NCI-H1436 treated with DMSO at 0.1 percent for 48 hours (cell line): ENCODE results near the gene BMP8B.
"Not testable (repeated sequence)": the region's sequence is repeated elsewhere in the genome, so short reads cannot be mapped to it uniquely, and the experiment has no call there.

Experiments
- DNase-seq: peaks from one replicate; lab custom pipeline; 2025; lab: John Stamatoyannopoulos, UW

The BMP8B gene

GRCh38 chr1:39788758-39789570 lies at the start of gene BMP8B:
TSS of gene BMP8B (minus strand) at chr1:39788865. CDS start at chr1:39788485, 380 bp downstream.
- no peak for DNase-seq

- DNase-seq = no peak
Observed at GRCh38 chr1:39836595-39837110, 48.0 kb upstream of the BMP8B start.

GRCh38 chr1:39835935-39836594 lies 47.4 kb upstream of the BMP8B start:
- no peak for DNase-seq

GRCh38 chr1:39835110-39835509 lies 46.4 kb upstream of the BMP8B start:
- no peak for DNase-seq

GRCh38 chr1:39833621-39834385 lies 45.1 kb upstream of the BMP8B start:
- DNase-seq = no peak

GRCh38 chr1:39833121-39833520 lies 44.5 kb upstream of the BMP8B start:
- DNase-seq = no peak

GRCh38 chr1:39832294-39832693 lies 43.6 kb upstream of the BMP8B start:
- no peak for DNase-seq

GRCh38 chr1:39829791-39830533 lies 41.3 kb upstream of the BMP8B start:
- DNase-seq = no peak

- no peak for DNase-seq
Observed at GRCh38 chr1:39828734-39829133, 40.1 kb upstream of the BMP8B start.

GRCh38 chr1:39828255-39828654 lies 39.6 kb upstream of the BMP8B start:
- not testable (repeated sequence) for DNase-seq

- DNase-seq = no peak
Observed at GRCh38 chr1:39827201-39827600, 38.5 kb upstream of the BMP8B start.

- no peak for DNase-seq
Observed at GRCh38 chr1:39826583-39826982, 37.9 kb upstream of the BMP8B start.

- no peak for DNase-seq
Observed at GRCh38 chr1:39825432-39825941, 36.8 kb upstream of the BMP8B start.

- not testable (repeated sequence) for DNase-seq
Observed at GRCh38 chr1:39823450-39823849, 34.8 kb upstream of the BMP8B start.

GRCh38 chr1:39822146-39822545 lies 33.5 kb upstream of the BMP8B start:
- DNase-seq = no peak

GRCh38 chr1:39819091-39819812 lies 30.6 kb upstream of the BMP8B start:
- no peak for DNase-seq

- DNase-seq = no peak
Observed at GRCh38 chr1:39818482-39818881, 29.8 kb upstream of the BMP8B start.

- not testable (repeated sequence) for DNase-seq
Observed at GRCh38 chr1:39817091-39817932, 28.6 kb upstream of the BMP8B start.

GRCh38 chr1:39816415-39817090 lies 27.9 kb upstream of the BMP8B start:
- DNase-seq = no peak
